ENCODE results near the gene HASPIN.
A peak's percentile ranks its signal among the peaks of the same experiment; 100 is the strongest.

Gene HASPIN

GRCh38 chr17:3735515-3735914 lies 11.8 kb downstream of the HASPIN start:
- DNase-seq (ENCODE audit: low read depth in 2 of 2): no peak

GRCh38 chr17:3738562-3739295 lies 15.0 kb downstream of the HASPIN start:
- DNase-seq (ENCODE audit: low read depth in 2 of 2): peak; percentile 54 to 64

- no peak for DNase-seq (ENCODE audit: low read depth in 2 of 2)
Observed at GRCh38 chr17:3739422-3740124, 15.9 kb downstream of the HASPIN start.

GRCh38 chr17:3740611-3741073 lies 16.9 kb downstream of the HASPIN start:
- DNase-seq (ENCODE audit: low read depth in 2 of 2): no peak

GRCh38 chr17:3744014-3744413 lies 20.3 kb downstream of the HASPIN start:
- no peak for DNase-seq (ENCODE audit: low read depth in 2 of 2)

GRCh38 chr17:3745071-3745470 lies 21.4 kb downstream of the HASPIN start:
- no peak for DNase-seq (ENCODE audit: low read depth in 2 of 2)

- no peak for DNase-seq (ENCODE audit: low read depth in 2 of 2)
Observed at GRCh38 chr17:3747805-3748204, 24.1 kb downstream of the HASPIN start.

- no peak for DNase-seq (ENCODE audit: low read depth in 2 of 2)
Observed at GRCh38 chr17:3748576-3748975, 24.9 kb downstream of the HASPIN start.

GRCh38 chr17:3750296-3750695 lies 26.6 kb downstream of the HASPIN start:
- DNase-seq (ENCODE audit: low read depth in 2 of 2): no peak

GRCh38 chr17:3750926-3751325 lies 27.2 kb downstream of the HASPIN start:
- peak in 1 of 2 donors; percentile 26 for DNase-seq (ENCODE audit: low read depth in 2 of 2)

- no peak for DNase-seq (ENCODE audit: low read depth in 2 of 2)
Observed at GRCh38 chr17:3751836-3752235, 28.1 kb downstream of the HASPIN start.

- DNase-seq (ENCODE audit: low read depth in 2 of 2): no peak
Observed at GRCh38 chr17:3753624-3754023, 29.9 kb downstream of the HASPIN start.

GRCh38 chr17:3754066-3754457 lies 30.4 kb downstream of the HASPIN start:
- DNase-seq (ENCODE audit: low read depth in 2 of 2): no peak

GRCh38 chr17:3754458-3755334 lies 31.0 kb downstream of the HASPIN start:
- DNase-seq (ENCODE audit: low read depth in 2 of 2): peak; percentile 56 to 58

- DNase-seq (ENCODE audit: low read depth in 2 of 2): no peak
Observed at GRCh38 chr17:3755335-3756030, 31.8 kb downstream of the HASPIN start.

GRCh38 chr17:3759597-3760216 lies 36.0 kb downstream of the HASPIN start:
- DNase-seq (ENCODE audit: low read depth in 2 of 2): no peak

- DNase-seq (ENCODE audit: low read depth in 2 of 2): no peak
Observed at GRCh38 chr17:3761036-3761917, 37.6 kb downstream of the HASPIN start.

GRCh38 chr17:3761918-3762380 lies 38.2 kb downstream of the HASPIN start:
- DNase-seq (ENCODE audit: low read depth in 2 of 2): no peak

- no peak for DNase-seq (ENCODE audit: low read depth in 2 of 2)
Observed at GRCh38 chr17:3762922-3763776, 39.4 kb downstream of the HASPIN start.

Measured in stimulated activated CD4-positive, alpha-beta T cell treated with anti-CD3 and anti-CD28 coated beads, Interleukin-1b, Interleukin-23, amount 100 ng/mL, for 4 hours (primary cell).